ENCODE data around the gene ATP10B.

- TF ChIP-seq CTCF (IDR thresholded peaks at IDR 0.05): no peak
- no peak for TF ChIP-seq POLR2A (IDR thresholded peaks at IDR 0.05)
These were observed 49.4 kb downstream of the ATP10B start for GRCh38 chr5:160802592-160802991.
